ENCODE results near the gene PELI1. TPM values are rescaled to one million over a fixed set of nuclear protein-coding genes. Genes with fewer than 3 reads are reported as not detected.
A peak's percentile ranks its signal among the peaks of the same experiment; 100 is the strongest.

Gene PELI1
- total RNA-seq (60.0 and 62.9 TPM in 2 replicates), polyA plus RNA-seq (30.5 and 32.6 TPM in 2 replicates)

GRCh38 chr2:64144057-64145013 is at the start of gene PELI1:
Gene PELI1, minus strand, starts transcription at chr2:64144420. Its CDS starts 36,110 bp downstream, at chr2:64108310.
- 6% methylated on average over 59 of the region's 68 CpGs for WGBS (ENCODE audit: low lambda C conversion rate, missing lambda C conversion rate)

GRCh38 chr2:64193491-64193890 is 49.3 kb upstream of the PELI1 start:
- no peaks in the 10 kb centered on the region for H3K27me3 ChIP-seq
- 99% methylated on average over 4 of the region's 4 CpGs for WGBS (ENCODE audit: low lambda C conversion rate, missing lambda C conversion rate)
- H3K79me2 ChIP-seq: no peaks in the 10 kb centered on the region
- H3K4me1 ChIP-seq (ENCODE audit: insufficient read depth): no peaks in the 10 kb centered on the region
- TF ChIP-seq EZH2phosphoT487 (IDR thresholded peaks at IDR 0.05; ENCODE audit: low read depth, severe bottlenecking, unreplicated experiment): no peak
- TF ChIP-seq EZH2 (IDR thresholded peaks at IDR 0.05; ENCODE audit: borderline replicate concordance): no peak
- no peak for TF ChIP-seq CTCF (IDR thresholded peaks at IDR 0.05; ENCODE audit: poor library complexity)
- no peak overlapping the region for H2AFZ ChIP-seq
- H3K4me3 ChIP-seq: no peak overlapping the region
- H3K36me3 ChIP-seq (replicated peaks; ENCODE audit: insufficient read depth, low read depth): no peaks in the 10 kb centered on the region
- no peak overlapping the region for H3K27ac ChIP-seq
- H4K20me1 ChIP-seq (ENCODE audit: insufficient read depth, poor library complexity, severe bottlenecking): no peaks in the 10 kb centered on the region
- no peak for DNase-seq (ENCODE audit: low spot score)
- no peaks in the 10 kb centered on the region for H3K9me2 ChIP-seq (replicated peaks; ENCODE audit: insufficient read depth)
- H3K4me2 ChIP-seq: no peak overlapping the region
- H3K9me3 ChIP-seq (ENCODE audit: low read depth): no peaks in the 10 kb centered on the region

More at GRCh38 chr2:64144057-64145013, at the start of gene PELI1:
- Histone ChIP-seq H4K20me1 (ENCODE audit: insufficient read depth, poor library complexity, severe bottlenecking) (peaks cover 26% of the 10 kb centered on the region), H3K79me2 (peaks cover 43% of the 10 kb centered on the region), H3K4me3 (peak within 1 kb of the TSS; percentile 74), H3K9me2 (replicated peaks; ENCODE audit: insufficient read depth) (no peaks in the 10 kb centered on the region), H3K4me2 (peak within 1 kb of the TSS; percentile 74), H2AFZ (peak within 1 kb of the TSS; percentile 27), H3K9me3 (ENCODE audit: low read depth) (no peaks in the 10 kb centered on the region), H3K36me3 (replicated peaks; ENCODE audit: insufficient read depth, low read depth) (no peaks in the 10 kb centered on the region), H3K27me3 (no peaks in the 10 kb centered on the region), H3K4me1 (ENCODE audit: insufficient read depth) (peaks cover 11% of the 10 kb centered on the region), H3K27ac (peak within 1 kb of the TSS; percentile 94)
- DNase-seq (ENCODE audit: low spot score): peak; percentile 98
- TF ChIP-seq CTCF (IDR thresholded peaks at IDR 0.05; ENCODE audit: poor library complexity) (peak; percentile 34), EZH2phosphoT487 (IDR thresholded peaks at IDR 0.05; ENCODE audit: low read depth, severe bottlenecking, unreplicated experiment) (no peak)

- Histone ChIP-seq H3K79me2 (no peaks in the 10 kb centered on the region), H4K20me1 (ENCODE audit: insufficient read depth, poor library complexity, severe bottlenecking) (no peaks in the 10 kb centered on the region), H3K36me3 (replicated peaks; ENCODE audit: insufficient read depth, low read depth) (no peaks in the 10 kb centered on the region), H3K9me2 (replicated peaks; ENCODE audit: insufficient read depth) (no peaks in the 10 kb centered on the region), H3K27ac (peak overlapping the region; percentile 15), H2AFZ (no peak overlapping the region), H3K27me3 (no peaks in the 10 kb centered on the region), H3K9me3 (ENCODE audit: low read depth) (no peaks in the 10 kb centered on the region), H3K4me1 (ENCODE audit: insufficient read depth) (no peaks in the 10 kb centered on the region), H3K4me2 (no peak overlapping the region), H3K4me3 (no peak overlapping the region)
- 58% methylated on average over 6 of the region's 6 CpGs for WGBS (ENCODE audit: low lambda C conversion rate, missing lambda C conversion rate)
- TF ChIP-seq EZH2 (IDR thresholded peaks at IDR 0.05; ENCODE audit: borderline replicate concordance) (no peak), CTCF (IDR thresholded peaks at IDR 0.05; ENCODE audit: poor library complexity) (no peak), EZH2phosphoT487 (IDR thresholded peaks at IDR 0.05; ENCODE audit: low read depth, severe bottlenecking, unreplicated experiment) (no peak)
- no peak for DNase-seq (ENCODE audit: low spot score)
These were observed 48.5 kb upstream of the PELI1 start for GRCh38 chr2:64192664-64193105.

Data from hepatocyte (in vitro differentiated cells).